Astrocyte (in vitro differentiated cells and primary cell): ENCODE data around the gene DNAJC15. TPM values are rescaled to one million over a fixed set of nuclear protein-coding genes. Genes with fewer than 3 reads are reported as not detected.

Experiments used
- DNase-seq: peaks from one replicate; pipeline ENCODE4 v3.0.0-alpha.2; 2010; ENCODE audit warnings: low read depth
- FAIRE-seq: peaks from 2 replicates; lab custom pipeline; 2011; peaks lifted over from hg19 to GRCh38; lab: Jason Lieb, UNC
- H2AFZ ChIP-seq: 2 replicates; pipeline ENCODE4 v1.6.0; 2012; ENCODE audit warnings: low read depth, low read length, inconsistent platforms
- H3K27ac ChIP-seq: 2 replicates; pipeline ENCODE4 v1.5.1; 2011; ENCODE audit warnings: low read depth, low read length, inconsistent platforms
- H3K27me3 ChIP-seq: 2 replicates; pipeline ENCODE4 v1.6.0; 2011; ENCODE audit warnings: low read length, inconsistent platforms; ENCODE audit not compliant: insufficient read depth
- H3K36me3 ChIP-seq: 2 replicates; pipeline ENCODE4 v1.5.1; 2011; ENCODE audit warnings: low read length, inconsistent platforms; ENCODE audit not compliant: insufficient read depth
- H3K4me1 ChIP-seq: 2 replicates; pipeline ENCODE4 v1.5.1; 2011; ENCODE audit warnings: low read length, inconsistent platforms; ENCODE audit not compliant: insufficient read depth
- H3K4me2 ChIP-seq: 2 replicates; pipeline ENCODE4 v1.6.0; 2012; ENCODE audit warnings: low read length, inconsistent platforms
- H3K4me3 ChIP-seq: 2 replicates; pipeline ENCODE4 v1.5.1; 2011; ENCODE audit warnings: low read depth, mild to moderate bottlenecking, low read length, inconsistent platforms; ENCODE audit not compliant: insufficient read depth
- H3K79me2 ChIP-seq: 2 replicates; pipeline ENCODE4 v1.6.0; 2012; ENCODE audit warnings: mild to moderate bottlenecking, low read length, inconsistent platforms; ENCODE audit not compliant: insufficient read depth
- H3K9ac ChIP-seq: 2 replicates; pipeline ENCODE4 v1.6.0; 2012; ENCODE audit warnings: mild to moderate bottlenecking, low read length, inconsistent platforms
- H3K9me3 ChIP-seq: 2 replicates; pipeline ENCODE4 v1.5.1; 2012; ENCODE audit warnings: low read depth, mild to moderate bottlenecking, low read length, inconsistent platforms; ENCODE audit not compliant: insufficient read depth
- H4K20me1 ChIP-seq: 2 replicates; pipeline ENCODE4 v1.6.0; 2012; ENCODE audit warnings: low read length, inconsistent platforms; ENCODE audit not compliant: insufficient read depth
- H3K27ac Mint-ChIP-seq: one replicate; pipeline ENCODE4 v1.8.0; 2021; ENCODE audit warnings: mild to moderate bottlenecking, mixed read lengths; ENCODE audit not compliant: unreplicated experiment
- H3K27me3 Mint-ChIP-seq: one replicate; pipeline ENCODE4 v1.8.0; 2021; ENCODE audit warnings: low read depth, mixed read lengths; ENCODE audit not compliant: unreplicated experiment
- H3K36me3 Mint-ChIP-seq: one replicate; pipeline ENCODE4 v1.8.0; 2021; ENCODE audit warnings: low read depth, mixed read lengths; ENCODE audit not compliant: unreplicated experiment
- H3K4me1 Mint-ChIP-seq: one replicate; pipeline ENCODE4 v1.8.0; 2021; ENCODE audit warnings: low read depth, mixed read lengths; ENCODE audit not compliant: unreplicated experiment
- H3K4me3 Mint-ChIP-seq: one replicate; pipeline ENCODE4 v1.8.0; 2021; ENCODE audit warnings: mild to moderate bottlenecking, moderate library complexity, mixed read lengths; ENCODE audit not compliant: unreplicated experiment
- H3K9me3 Mint-ChIP-seq: one replicate; pipeline ENCODE4 v1.8.0; 2021; ENCODE audit warnings: mild to moderate bottlenecking, mixed read lengths; ENCODE audit not compliant: unreplicated experiment
- CTCF ChIP-seq: IDR thresholded peaks from 2 replicates; pipeline ENCODE4 v1.5.1; 2011; ENCODE audit warnings: low read depth, mild to moderate bottlenecking, inconsistent platforms, low read length, moderate library complexity; ENCODE audit not compliant: insufficient read depth
- EZH2 ChIP-seq: IDR thresholded peaks from 2 replicates; pipeline ENCODE4 v1.6.1; 2012; ENCODE audit warnings: mild to moderate bottlenecking, low read length, inconsistent platforms; ENCODE audit not compliant: insufficient read depth
- total RNA-seq: library from RNA; stranded (reverse); gene quantifications from 2 replicates; pipeline ENCODE4 v1.2.1, GENCODE V29; 2021

DNAJC15 gene
- total RNA-seq, 1 donor from 2014 or later = 13.8 TPM

DNA sequence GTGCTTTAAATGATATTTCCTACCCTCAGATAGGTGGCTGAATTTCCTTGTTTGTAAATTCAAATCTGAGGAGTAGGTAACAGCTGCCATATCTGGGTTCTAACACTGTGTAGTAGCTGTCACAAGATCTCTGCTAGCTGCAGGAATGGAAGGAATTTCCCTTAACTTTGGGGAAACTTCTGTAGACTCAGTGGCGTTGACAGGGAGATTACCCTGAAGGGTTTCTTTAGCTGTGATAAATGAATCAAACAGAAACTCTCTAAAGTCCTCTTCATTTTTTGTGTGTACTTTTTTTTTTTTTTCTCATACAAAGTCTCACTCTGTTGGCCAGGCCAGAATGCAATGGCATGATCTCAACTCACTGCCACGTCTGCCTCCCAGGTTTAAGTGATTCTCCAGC, 26.0 kb upstream of the DNAJC15 start:
- DNase-seq = no peak
- Histone ChIP-seq H3K27ac (no peak overlapping the region), H4K20me1 (no peaks in the 10 kb centered on the region), H3K36me3 (no peaks in the 10 kb centered on the region), H3K4me2 (peak overlapping the region; percentile 38), H3K9me3 (no peaks in the 10 kb centered on the region), H3K4me3 (no peak overlapping the region), H3K79me2 (no peaks in the 10 kb centered on the region), H3K9ac (no peak overlapping the region), H3K27me3 (no peaks in the 10 kb centered on the region), H3K4me1 (peaks cover 9% of the 10 kb centered on the region), H2AFZ (no peak overlapping the region)
- no peaks in the 10 kb centered on the region for H3K36me3 Mint-ChIP-seq
- TF ChIP-seq CTCF = no peak
- no peak for TF ChIP-seq EZH2
- no peak overlapping the region for H3K4me3 Mint-ChIP-seq
- H3K27me3 Mint-ChIP-seq = no peaks in the 10 kb centered on the region
- H3K27ac Mint-ChIP-seq = peak overlapping the region; percentile 63
- H3K4me1 Mint-ChIP-seq = peaks cover 33% of the 10 kb centered on the region
- H3K9me3 Mint-ChIP-seq = peaks cover 1% of the 10 kb centered on the region
- no peak for FAIRE-seq

DNA sequence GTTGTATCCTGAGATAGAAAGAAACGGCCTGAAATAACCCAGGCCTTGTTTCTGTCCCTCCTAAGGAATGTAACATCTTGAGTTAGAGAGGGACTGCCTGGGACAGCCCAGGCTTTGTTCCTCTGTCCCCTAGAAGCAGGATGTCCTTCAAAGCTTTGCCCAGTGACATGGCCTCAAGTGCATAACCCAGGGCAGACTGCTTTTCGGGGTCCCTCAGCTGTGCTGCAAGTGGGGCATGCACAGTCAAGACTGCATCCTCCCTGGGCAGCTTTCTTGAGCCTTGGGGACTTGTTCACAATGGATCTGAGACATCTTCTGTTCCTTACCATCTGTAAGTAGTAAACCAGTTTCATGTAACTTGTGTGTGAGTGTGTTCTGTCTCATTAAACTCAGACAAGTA, 23.9 kb upstream of the DNAJC15 start:
- H3K4me3 Mint-ChIP-seq = no peak overlapping the region
- H3K27ac ChIP-seq = no peak overlapping the region
- TF ChIP-seq EZH2 (no peak), CTCF (no peak)
- no peak overlapping the region for H3K27ac Mint-ChIP-seq
- no peak overlapping the region for H3K4me2 ChIP-seq
- no peaks in the 10 kb centered on the region for H4K20me1 ChIP-seq
- no peaks in the 10 kb centered on the region for H3K9me3 ChIP-seq
- no peak for FAIRE-seq
- H3K79me2 ChIP-seq = no peaks in the 10 kb centered on the region
- no peak for DNase-seq
- H3K36me3 ChIP-seq = no peaks in the 10 kb centered on the region
- peaks cover 9% of the 10 kb centered on the region for H3K4me1 ChIP-seq
- H3K4me1 Mint-ChIP-seq = peaks cover 36% of the 10 kb centered on the region
- H2AFZ ChIP-seq = no peak overlapping the region
- H3K27me3 ChIP-seq = no peaks in the 10 kb centered on the region
- H3K36me3 Mint-ChIP-seq = no peaks in the 10 kb centered on the region
- no peak overlapping the region for H3K9ac ChIP-seq
- H3K27me3 Mint-ChIP-seq = no peaks in the 10 kb centered on the region
- peaks cover 7% of the 10 kb centered on the region for H3K9me3 Mint-ChIP-seq
- no peak overlapping the region for H3K4me3 ChIP-seq

- FAIRE-seq = no peak
Observed at GRCh38 chr13:43000676-43001075, 22.7 kb upstream of the DNAJC15 start.

More at GRCh38 chr13:43000676-43001075, 22.7 kb upstream of the DNAJC15 start:
- Histone ChIP-seq H3K79me2 (no peaks in the 10 kb centered on the region), H3K36me3 (no peaks in the 10 kb centered on the region), H2AFZ (no peak overlapping the region), H3K4me1 (peaks cover 17% of the 10 kb centered on the region), H3K4me3 (no peak overlapping the region), H3K9ac (no peak overlapping the region), H3K27ac (no peak overlapping the region), H3K27me3 (no peaks in the 10 kb centered on the region), H3K4me2 (no peak overlapping the region), H3K9me3 (no peaks in the 10 kb centered on the region), H4K20me1 (no peaks in the 10 kb centered on the region)
- no peak overlapping the region for H3K4me3 Mint-ChIP-seq
- DNase-seq = no peak
- peaks cover 7% of the 10 kb centered on the region for H3K9me3 Mint-ChIP-seq
- TF ChIP-seq CTCF (no peak), EZH2 (no peak)
- H3K27ac Mint-ChIP-seq = no peak overlapping the region
- H3K36me3 Mint-ChIP-seq = no peaks in the 10 kb centered on the region
- H3K4me1 Mint-ChIP-seq = peaks cover 43% of the 10 kb centered on the region
- H3K27me3 Mint-ChIP-seq = no peaks in the 10 kb centered on the region
